GM19035 (cell line): ENCODE data around the gene CD163.
A peak's percentile ranks its signal among the peaks of the same experiment; 100 is the strongest.
"Not testable (repeated sequence)": the region's sequence is repeated elsewhere in the genome, so short reads cannot be mapped to it uniquely, and the experiment has no call there.

ENCODE experiments used
- ATAC-seq: cut with Tn5 transposase; IDR thresholded peaks from one replicate; pipeline ENCODE4 v1.9.1; 2021; ENCODE audit not compliant: unreplicated experiment

The CD163 gene

DNA sequence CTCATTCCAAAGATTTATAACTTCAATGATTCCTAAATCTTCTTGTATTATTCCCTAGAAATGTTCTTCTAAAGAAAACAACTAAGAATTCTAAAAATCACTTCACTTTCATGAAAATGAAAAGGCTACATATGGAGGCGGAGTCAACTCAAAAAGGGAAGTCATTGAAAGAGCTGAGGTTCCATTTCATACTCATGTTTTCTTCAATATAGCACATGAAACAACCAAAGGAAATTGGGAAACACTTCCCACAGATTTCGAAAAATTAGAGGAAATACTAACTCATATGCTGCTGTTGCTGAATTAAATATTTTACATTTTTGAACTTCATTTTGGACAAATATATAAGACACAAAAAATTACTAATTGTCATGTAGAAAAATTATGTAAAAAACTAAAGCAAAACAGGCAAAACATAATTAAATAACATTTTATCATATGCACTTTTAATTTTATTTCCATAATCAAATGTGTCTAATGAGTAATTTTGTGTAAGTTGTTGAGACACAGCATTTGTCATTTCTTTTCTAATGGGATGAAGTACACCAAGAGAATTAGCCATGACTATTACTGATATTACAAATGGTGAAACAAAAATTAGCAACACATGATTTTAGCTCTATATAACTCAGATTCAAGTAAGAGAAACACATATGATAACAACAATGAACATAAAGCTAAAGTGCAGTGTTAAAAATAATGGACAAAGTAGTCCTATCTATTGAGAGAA is at the start of gene CD163:
CD163 (minus strand) TSS at position 92 of the 730 bp plus-strand sequence; CDS start at position 5, 87 bp downstream.
- ATAC-seq = no peak

GRCh38 chr12:7542813-7543212 is 39.2 kb upstream of the CD163 start:
- no peak for ATAC-seq

DNA sequence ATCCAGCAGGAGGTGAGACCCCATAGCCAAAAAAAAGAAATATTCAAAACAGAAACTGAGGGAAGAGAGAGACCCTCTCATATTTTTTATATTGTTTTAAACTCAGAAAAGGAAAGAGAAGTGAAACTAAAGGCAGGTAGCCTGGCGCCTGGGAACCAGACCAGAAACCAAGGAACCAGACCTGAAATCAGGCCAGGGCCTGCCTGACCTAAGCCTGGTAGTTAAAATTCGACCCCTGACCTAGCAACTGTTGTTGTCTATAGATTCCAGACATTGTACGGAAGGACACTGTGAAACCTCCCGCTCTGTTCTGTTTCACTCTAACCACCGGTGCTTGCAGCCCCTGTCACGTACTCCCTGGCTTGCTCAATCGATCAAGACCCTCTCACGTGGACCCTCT is 38.5 kb upstream of the CD163 start:
- no peak for ATAC-seq

DNA sequence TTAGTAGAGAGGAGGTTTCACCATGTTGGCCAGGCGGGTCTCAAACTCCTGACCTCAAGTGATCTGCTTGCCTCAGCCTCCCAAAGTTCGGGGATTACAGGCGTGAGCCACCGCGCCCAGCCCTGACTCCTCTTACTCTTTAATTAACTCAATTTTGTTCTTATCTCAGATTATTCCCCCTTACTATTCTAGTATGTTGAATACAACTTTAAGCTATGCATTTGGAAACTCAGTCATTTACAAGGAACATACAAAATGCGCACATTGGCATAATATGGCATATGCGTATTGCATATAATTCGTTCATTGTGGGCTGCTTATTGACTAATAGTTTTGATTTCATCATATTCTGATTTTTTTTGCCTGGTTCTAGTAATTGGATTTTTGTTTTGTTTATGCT is 10.8 kb upstream of the CD163 start:
- ATAC-seq = no peak

DNA sequence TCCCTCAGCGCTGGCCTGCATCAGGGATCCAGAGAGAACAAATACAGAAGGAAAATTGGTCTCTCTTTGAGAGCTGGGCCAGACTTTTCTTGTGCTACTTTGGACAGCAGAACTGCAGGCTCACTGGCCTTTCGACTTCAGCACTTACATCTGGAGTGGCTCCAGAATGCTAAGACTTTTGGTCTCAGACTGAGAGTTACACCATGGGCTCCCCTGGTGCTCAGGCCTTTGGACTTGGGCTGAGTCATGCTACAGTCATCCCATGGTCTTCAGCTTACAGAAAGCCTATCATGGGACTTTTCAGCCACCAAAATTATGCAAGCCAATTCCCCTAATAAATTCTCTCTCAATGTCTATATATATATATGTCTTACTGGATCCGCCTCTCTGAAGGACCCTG is 9.0 kb upstream of the CD163 start:
- no peak for ATAC-seq

- not testable (repeated sequence) for ATAC-seq
Measured at GRCh38 chr12:7509793-7510470, 6.4 kb upstream of the CD163 start.

GRCh38 chr12:7502612-7503011 is 965 bp downstream of the CD163 start:
- no peak for ATAC-seq

DNA sequence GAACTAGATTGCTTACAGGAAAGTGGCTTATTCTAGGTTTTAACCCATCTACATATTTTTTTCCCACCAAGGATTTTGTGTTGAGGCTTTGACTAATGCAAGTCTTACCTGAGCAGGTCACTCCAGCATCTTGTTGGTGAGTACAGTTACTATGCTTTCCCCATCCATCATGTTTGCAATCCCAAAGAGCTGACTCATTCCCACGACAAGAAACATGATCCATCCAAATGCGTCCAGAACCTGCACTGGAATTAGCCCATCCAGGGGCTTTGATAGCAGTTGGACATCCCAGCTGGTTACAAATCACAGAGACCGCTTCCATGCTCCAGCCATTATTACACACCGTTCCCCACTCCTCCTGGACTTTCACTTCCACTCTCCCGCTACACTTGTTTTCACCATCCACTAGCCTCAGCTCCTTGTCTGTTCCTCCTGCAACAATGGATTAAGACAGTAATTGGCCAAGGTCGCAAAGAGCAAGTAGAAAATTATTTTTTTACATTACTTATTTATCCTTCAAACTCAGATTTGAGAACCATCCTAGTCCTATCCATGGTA is 2.5 kb downstream of the CD163 start:
- no peak for ATAC-seq

DNA sequence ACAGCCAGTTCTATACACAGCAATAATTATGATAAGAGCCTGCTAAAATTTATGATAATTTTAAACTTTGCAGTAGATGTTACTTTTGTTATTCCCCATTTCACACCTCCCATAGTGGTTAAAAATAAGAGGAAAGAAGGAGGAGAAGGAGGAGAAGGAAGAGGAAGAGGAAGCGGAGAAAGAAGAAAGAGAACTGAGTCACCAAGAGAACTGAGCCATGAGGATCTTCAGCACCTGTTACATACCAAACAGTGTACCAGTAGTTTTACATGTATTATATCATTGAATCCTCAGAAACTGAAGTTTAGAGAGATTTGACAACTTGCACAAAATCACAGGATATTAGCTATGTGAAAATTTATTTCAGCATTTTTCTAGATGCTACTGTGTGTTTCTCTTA is 3.9 kb downstream of the CD163 start:
- no peak for ATAC-seq

DNA sequence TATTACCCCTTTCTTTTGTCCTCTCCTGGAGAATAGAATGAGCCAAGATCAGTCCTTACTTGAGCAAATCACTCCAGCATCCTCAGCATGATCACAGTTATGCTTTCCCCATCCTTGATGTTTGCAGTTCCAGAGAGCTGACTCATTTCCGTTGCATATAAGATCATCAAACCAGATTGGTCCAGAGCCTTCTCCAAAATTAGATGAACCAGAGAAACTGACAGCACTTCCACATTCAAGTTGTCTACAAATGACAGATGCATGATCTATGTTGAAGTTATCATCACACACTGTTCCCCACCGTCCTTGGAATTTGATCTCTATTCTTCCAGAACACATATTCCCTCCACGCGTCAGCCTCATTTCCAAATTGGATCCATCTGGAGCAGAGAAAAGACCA is 4.8 kb downstream of the CD163 start:
- no peak for ATAC-seq

GRCh38 chr12:7497661-7498060 is 5.9 kb downstream of the CD163 start:
- ATAC-seq = no peak

DNA sequence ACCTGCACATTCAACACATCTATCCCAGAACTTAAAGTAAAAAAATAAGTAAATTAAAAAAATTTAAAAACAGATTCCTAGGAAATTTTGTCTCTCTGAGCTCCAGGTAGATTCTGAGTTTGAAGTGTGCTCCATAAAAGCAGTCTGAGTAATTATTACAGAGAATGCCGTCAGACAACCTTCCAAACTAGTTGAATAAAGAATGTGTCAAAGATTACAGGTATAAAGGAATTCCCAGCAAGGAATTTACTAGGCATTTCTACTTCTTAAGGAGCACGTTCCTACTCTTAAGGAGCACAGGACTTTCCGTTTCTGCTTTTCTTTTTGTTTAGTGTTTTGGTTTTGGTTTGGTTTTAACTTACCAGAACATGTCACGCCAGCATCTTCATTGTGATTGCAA is 7.1 kb downstream of the CD163 start:
- no peak for ATAC-seq

GRCh38 chr12:7495136-7495535 is 8.4 kb downstream of the CD163 start:
- no peak for ATAC-seq

DNA sequence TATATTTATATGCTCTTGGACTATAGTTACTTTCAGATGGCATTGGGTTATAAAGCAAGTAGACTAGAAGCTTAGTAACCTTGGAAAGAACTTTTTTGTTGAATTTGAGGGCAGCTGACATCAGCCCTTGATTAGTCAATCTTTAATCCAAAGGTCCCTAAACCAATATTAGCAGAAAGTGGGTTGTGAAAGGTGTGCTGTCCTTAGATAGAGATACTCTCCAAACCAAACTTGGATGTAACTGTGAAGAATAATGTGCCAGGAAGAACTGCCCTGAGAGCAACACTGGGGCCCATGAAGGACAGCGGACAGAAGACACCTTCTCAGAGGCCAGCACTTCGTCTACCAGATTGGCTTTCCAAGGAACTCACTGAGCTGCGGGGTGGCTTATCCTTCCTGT is 10.6 kb downstream of the CD163 start:
- no peak for ATAC-seq

- no peak for ATAC-seq
Measured at GRCh38 chr12:7486512-7486911, 17.1 kb downstream of the CD163 start.

DNA sequence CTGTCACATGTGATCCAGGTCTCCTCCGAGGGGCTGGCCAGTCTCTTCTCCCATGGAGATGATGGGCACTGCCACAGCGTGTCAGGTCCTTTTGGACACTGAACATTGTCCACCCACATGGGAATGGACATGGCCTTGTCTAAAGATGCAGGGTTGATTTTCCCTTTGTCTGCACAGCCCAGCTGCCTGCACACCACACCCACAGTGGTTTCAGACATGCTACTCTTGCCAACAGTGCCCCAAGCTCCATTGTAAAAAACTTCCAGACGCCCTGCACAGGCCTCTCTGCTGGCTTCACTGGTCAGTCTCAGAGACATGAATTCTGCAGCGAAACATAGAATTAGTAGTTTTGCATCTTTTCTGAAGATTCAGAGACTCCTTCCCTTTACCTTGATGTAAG is 18.5 kb downstream of the CD163 start:
- ATAC-seq = no peak

- ATAC-seq = no peak
Measured at GRCh38 chr12:7483343-7483742, 20.2 kb downstream of the CD163 start.

DNA sequence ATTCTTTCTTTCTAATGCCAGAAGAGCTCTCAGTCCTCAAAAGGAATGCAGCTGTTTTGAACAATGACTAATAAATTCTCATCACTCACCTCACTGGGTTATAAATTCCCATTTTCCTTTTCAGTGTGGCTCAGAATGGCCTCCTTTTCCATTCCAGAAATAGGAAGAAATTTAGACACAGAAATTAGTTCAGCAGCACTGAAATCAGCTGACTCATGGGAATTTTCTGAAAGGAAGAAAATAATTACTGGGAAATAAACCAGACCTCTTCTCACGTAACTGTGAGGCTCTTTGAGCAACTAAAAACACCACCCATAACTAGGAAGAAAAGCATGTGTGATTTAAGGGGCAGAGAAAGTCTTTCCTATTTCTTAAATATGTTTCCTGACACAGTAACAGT is 23.8 kb downstream of the CD163 start:
- no peak for ATAC-seq

DNA sequence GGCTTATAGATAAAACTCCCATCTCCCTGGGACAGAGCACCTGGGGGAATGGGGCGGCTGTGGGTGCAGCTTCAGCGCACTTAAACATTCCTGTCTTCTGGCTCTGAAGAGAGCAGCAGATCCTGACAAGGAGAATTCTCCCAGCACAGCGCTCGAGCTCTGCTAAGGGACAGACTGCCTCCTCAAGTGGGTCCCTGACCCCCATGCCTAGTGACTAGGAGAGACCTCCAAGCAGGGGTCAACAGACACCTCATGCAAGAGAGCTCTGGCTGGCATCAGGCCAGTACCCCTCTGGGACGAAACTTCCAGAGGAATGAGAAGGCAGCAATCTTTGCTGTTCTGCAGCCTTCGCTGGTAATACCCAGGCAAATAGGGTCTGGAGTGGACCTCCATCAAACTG is 31.5 kb downstream of the CD163 start:
- no peak for ATAC-seq

DNA sequence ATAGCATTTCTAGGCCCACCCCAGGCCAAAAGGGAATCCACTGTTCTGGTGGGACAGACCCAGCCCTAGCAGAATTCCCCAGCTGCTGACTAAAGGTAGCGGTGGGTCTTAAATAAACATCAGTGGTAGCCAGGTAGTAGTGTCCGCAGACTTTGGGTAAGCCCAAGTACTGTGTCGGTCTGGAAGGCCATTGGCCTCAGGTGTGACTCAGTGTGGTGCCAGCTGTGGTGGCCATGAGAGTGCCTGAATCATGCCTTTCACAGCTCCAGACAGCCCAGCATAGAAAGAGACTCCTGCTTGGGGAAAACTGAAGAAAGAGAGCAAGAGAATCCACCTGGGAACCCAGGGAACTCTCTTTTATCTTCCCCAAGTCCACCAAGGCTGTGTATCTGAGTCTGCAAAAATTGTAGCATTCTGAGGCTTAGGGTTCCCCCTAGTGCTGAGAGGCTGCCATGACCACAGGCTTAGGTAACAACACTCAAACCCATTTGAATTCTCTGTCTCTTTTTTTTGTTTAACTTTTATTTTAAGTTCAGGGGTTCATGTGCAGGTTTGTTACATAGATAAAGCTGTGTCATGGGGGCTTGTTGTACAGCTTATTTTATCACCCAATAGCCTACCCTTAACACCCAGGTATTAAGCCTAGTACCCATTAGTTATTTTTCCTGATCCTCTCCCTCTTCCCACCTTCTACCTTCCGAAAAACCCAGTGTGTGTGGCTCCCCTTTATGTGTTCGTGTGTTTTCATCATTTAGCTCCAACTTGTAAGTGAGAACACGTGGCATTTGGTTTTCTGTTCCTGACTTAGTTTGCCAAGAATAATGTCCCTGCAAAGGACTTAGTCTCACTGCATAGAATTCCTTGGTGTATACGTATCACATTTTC is 43.0 kb downstream of the CD163 start:
- peak; percentile 60 for ATAC-seq

- ATAC-seq = no peak
Measured at GRCh38 chr12:7459973-7460372, 43.6 kb downstream of the CD163 start.
